Smooth muscle cell (in vitro differentiated cells): Measurements from ENCODE around the gene MOGAT1. TPM values are rescaled to one million over a fixed set of nuclear protein-coding genes. Genes with fewer than 3 reads are reported as not detected.

Experiments used
- DNase-seq: peaks from one replicate; lab custom pipeline; 2025; ENCODE audit not compliant: unreplicated experiment; lab: John Stamatoyannopoulos, UW
- H2AFZ ChIP-seq: fragments of 200-600 bp; sonication (generic); 2 replicates; pipeline ENCODE4 v1.6.0; 2016; ENCODE audit warnings: antibody characterized with exemption, low read depth, mild to moderate bottlenecking
- H3F3A ChIP-seq: fragments of 200-600 bp; sonication (generic); 2 replicates; pipeline ENCODE4 v1.6.0; 2017; ENCODE audit warnings: antibody characterized with exemption, low read depth
- H3K27ac ChIP-seq: fragments of 200-600 bp; sonication (generic); 2 replicates; pipeline ENCODE4 v1.5.1; 2016; ENCODE audit warnings: low read depth, mild to moderate bottlenecking
- H3K27me3 ChIP-seq: fragments of 200-600 bp; sonication (generic); 2 replicates; pipeline ENCODE4 v1.6.1; 2016; ENCODE audit warnings: low read depth, mild to moderate bottlenecking
- H3K36me3 ChIP-seq: fragments of 200-600 bp; sonication (generic); 2 replicates; pipeline ENCODE4 v1.5.1; 2016; ENCODE audit warnings: low read depth
- H3K4me1 ChIP-seq: fragments of 200-600 bp; sonication (generic); 2 replicates; pipeline ENCODE4 v1.5.1; 2016; ENCODE audit warnings: low read depth
- H3K4me2 ChIP-seq: fragments of 200-600 bp; sonication (generic); 2 replicates; pipeline ENCODE4 v1.6.0; 2016; ENCODE audit warnings: mild to moderate bottlenecking
- H3K4me3 ChIP-seq: fragments of 200-600 bp; sonication (generic); 2 replicates; pipeline ENCODE4 v1.5.1; 2016; ENCODE audit warnings: mild to moderate bottlenecking
- H3K79me2 ChIP-seq: fragments of 200-600 bp; sonication (generic); 2 replicates; pipeline ENCODE4 v1.6.0; 2016; ENCODE audit warnings: low read depth, mild to moderate bottlenecking
- H3K9ac ChIP-seq: fragments of 200-600 bp; sonication (generic); 2 replicates; pipeline ENCODE4 v1.6.0; 2016; ENCODE audit warnings: low read depth
- H3K9me3 ChIP-seq: fragments of 200-600 bp; sonication (generic); replicated peaks from 2 replicates; pipeline ENCODE4 v1.5.1; 2016; ENCODE audit warnings: low read depth
- H4K20me1 ChIP-seq: fragments of 200-600 bp; sonication (generic); 2 replicates; pipeline ENCODE4 v1.6.0; 2016; ENCODE audit warnings: low read depth
- WGBS: methylation state at CpG from one replicate; pipeline ENCODE4 v1.1.7; 2016; ENCODE audit warnings: low lambda C conversion rate; 5-methylcytosine and 5-hydroxymethylcytosine counted together
- polyA plus RNA-seq: library from polyadenylated mRNA; unstranded; fragments of >200 nt; fragmentation: Nextera tagmentation; extraction: Ambion mirVana; gene quantifications from 2 replicates; pipeline ENCODE4 v1.2.1, GENCODE V29; 2016
- total RNA-seq: library from RNA; depleted of rRNA; stranded (reverse); fragments of >200 nt; gene quantifications from 2 replicates; pipeline ENCODE4 v1.2.3, GENCODE V29; 2014
- TF ChIP-seq, protein P1 (sequence below): fragments of 200-600 bp; sonication (generic); IDR thresholded peaks from 2 replicates; pipeline ENCODE4 v1.5.1; 2017; ENCODE audit warnings: borderline replicate concordance, mild to moderate bottlenecking, antibody characterized with exemption; ENCODE audit not compliant: insufficient read depth, poor library complexity, severe bottlenecking

Gene MOGAT1
- total and polyA plus RNA-seq, 2 experiments from 2014 or later = 0.25 TPM; not detected in 1

DNA sequence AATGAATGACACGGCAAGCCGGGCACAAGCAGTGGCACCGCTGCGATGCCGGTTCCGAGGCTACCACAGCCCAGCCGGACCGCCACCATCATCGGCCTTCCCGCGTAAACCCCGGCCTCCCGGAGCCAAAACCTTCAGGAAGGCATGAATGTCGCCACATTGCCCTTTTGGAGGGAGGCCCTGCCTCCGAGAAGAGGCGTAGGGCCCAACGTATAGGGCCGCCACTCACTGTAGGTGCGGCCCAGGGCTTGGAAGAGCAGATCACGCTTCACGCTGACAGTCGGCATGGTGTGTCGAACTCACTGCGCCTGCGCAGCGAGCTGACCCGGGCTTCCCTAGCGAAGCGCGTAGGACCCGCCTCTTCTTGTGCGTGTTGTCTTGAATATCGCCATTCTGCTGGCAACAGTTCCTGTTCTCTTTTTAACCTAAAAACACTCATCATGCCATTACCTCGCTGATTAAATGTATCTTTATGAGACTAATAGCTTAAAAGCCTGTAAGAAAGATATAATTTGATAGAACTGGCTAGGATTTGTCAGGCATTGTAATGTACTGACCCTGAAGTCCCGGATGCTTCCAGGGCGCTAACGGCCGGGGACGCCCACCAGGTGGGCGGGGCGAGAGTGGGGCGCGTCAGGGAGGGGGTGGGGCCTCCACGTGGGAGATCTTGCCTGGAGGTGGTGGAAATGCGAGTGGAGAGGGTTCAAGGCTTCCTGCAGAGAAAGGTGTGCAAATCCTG, 15.5 kb upstream of the MOGAT1 start, which contains the start of gene FARSB:
Gene FARSB, minus strand, starts transcription at position 306 of the 739 bp plus-strand sequence. Its CDS starts 19 bp downstream, at position 287.
- H3K9me3 ChIP-seq = no peaks in the 10 kb centered on the region
- H4K20me1 ChIP-seq = no peaks in the 10 kb centered on the region
- peak within 1 kb of the TSS; percentile 95 for H3K4me2 ChIP-seq
- H3K27ac ChIP-seq = peak within 1 kb of the TSS; percentile 96
- H3F3A ChIP-seq = no peaks in the 10 kb centered on the region
- 1% methylated on average over 45 of the region's 45 CpGs for WGBS
- peaks cover 12% of the 10 kb centered on the region for H3K4me1 ChIP-seq
- TF ChIP-seq, protein P1, sequence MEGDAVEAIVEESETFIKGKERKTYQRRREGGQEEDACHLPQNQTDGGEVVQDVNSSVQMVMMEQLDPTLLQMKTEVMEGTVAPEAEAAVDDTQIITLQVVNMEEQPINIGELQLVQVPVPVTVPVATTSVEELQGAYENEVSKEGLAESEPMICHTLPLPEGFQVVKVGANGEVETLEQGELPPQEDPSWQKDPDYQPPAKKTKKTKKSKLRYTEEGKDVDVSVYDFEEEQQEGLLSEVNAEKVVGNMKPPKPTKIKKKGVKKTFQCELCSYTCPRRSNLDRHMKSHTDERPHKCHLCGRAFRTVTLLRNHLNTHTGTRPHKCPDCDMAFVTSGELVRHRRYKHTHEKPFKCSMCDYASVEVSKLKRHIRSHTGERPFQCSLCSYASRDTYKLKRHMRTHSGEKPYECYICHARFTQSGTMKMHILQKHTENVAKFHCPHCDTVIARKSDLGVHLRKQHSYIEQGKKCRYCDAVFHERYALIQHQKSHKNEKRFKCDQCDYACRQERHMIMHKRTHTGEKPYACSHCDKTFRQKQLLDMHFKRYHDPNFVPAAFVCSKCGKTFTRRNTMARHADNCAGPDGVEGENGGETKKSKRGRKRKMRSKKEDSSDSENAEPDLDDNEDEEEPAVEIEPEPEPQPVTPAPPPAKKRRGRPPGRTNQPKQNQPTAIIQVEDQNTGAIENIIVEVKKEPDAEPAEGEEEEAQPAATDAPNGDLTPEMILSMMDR = no peak
- H3K79me2 ChIP-seq = peaks cover 46% of the 10 kb centered on the region
- peak within 1 kb of the TSS; percentile 99 for H3K9ac ChIP-seq
- H3K27me3 ChIP-seq = no peaks in the 10 kb centered on the region
- peak; percentile 63 for DNase-seq
- H3K4me3 ChIP-seq = peak within 1 kb of the TSS; percentile 86
- no peaks in the 10 kb centered on the region for H3K36me3 ChIP-seq
- peak within 1 kb of the TSS; percentile 99 for H2AFZ ChIP-seq

DNA sequence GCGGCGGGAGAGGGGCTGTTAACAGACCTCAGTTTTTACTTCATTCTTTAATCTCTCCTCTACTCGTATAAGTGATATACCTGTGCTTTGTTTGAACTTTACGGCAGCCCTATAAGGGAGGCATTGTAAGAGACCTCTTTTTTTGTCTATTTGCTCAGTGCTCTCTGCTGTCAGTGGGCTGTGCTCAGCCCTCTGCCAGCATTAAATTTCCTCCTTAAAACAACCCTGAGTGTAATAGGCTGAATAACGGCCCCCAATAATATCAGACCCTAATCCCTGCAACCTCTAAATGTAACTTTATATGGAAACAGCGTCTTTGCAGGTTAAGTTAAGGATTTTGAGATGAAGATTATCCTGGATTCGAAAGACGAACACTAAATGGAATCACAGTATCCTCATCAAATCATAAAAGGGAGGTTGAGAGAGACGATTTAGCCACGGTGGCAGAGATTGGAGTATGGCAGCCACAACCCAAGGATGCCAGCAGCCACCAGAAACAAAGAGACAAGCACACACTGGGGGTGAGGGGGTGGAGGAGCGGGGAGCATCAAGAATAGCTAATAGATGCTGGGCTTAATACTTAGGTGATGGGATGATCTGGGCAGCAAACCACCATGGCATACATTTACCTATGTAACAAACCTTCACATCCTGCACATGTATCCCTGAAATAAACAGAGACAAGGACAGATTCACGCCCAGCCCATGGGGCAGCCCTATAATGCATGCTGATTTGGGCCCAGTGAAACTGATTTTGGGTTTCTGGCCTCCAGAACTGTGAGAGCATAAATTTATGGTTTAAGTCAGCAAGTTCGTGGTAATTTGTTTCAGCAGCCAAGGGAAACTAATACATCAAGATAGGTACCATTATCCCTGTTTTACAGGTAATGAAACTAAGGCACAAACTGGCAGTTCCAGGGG, 14.7 kb upstream of the MOGAT1 start:
- 29% methylated on average over 13 of the region's 13 CpGs for WGBS
- DNase-seq = no peak
- Histone ChIP-seq H3K27me3 (no peaks in the 10 kb centered on the region), H3K4me3 (peak overlapping the region; percentile 86), H3K36me3 (no peaks in the 10 kb centered on the region), H3K9ac (peak overlapping the region; percentile 99), H3K9me3 (no peaks in the 10 kb centered on the region), H4K20me1 (no peaks in the 10 kb centered on the region), H3K4me2 (peak overlapping the region; percentile 95), H3F3A (no peaks in the 10 kb centered on the region), H3K79me2 (peaks cover 37% of the 10 kb centered on the region), H2AFZ (peak overlapping the region; percentile 99), H3K4me1 (peaks cover 12% of the 10 kb centered on the region), H3K27ac (peak overlapping the region; percentile 96)
- TF ChIP-seq, protein P1 = no peak

DNA sequence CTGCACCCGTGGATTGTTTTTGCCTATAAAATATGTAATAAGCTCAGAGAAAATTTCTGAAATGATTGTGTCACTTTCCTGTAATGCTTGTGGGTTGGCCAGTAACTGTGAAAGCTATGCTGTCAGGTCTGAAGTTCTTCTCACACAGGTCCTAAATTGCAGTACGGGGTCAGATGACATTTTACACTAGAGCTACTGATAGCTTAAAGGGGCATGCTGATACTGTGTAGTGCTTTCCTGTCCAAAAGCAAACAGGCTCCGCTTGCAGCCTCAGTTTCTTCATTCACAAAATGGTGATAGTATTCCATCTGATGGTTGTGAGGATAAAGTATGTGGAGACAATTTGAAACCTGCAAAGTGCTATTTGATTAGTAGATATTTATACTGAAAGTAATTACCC, 8.0 kb upstream of the MOGAT1 start:
- 88% methylated on average over 3 of the region's 3 CpGs for WGBS
- Histone ChIP-seq H3K9ac (no peak overlapping the region), H3K4me3 (no peak overlapping the region), H3K79me2 (no peaks in the 10 kb centered on the region), H4K20me1 (no peaks in the 10 kb centered on the region), H2AFZ (no peak overlapping the region), H3K4me2 (no peak overlapping the region), H3F3A (no peaks in the 10 kb centered on the region), H3K27ac (no peak overlapping the region), H3K9me3 (no peaks in the 10 kb centered on the region), H3K36me3 (no peaks in the 10 kb centered on the region), H3K27me3 (no peaks in the 10 kb centered on the region), H3K4me1 (no peaks in the 10 kb centered on the region)
- DNase-seq = no peak
- TF ChIP-seq, protein P1 = no peak
